ENCODE results near the gene THAP3.

THAP3 gene

DNA sequence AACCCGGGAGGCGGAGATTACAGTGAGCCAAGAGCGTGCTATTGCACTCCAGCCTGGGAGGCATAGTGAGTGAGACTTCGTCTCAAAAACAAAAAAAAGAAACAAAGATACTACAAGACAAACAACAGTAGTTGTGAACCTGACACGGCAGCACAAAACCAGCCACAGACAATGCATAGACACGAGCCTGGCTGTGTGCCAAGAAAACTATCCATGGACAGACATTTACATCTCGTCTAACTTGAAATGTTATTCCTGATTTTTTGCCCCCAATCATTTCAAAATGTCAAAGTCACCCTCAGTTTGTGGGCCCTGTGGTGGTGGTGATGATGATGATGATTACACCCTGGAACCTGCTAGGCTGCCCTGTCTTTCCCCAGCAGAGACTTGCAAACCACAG lies 28.3 kb upstream of the THAP3 start:
- Histone ChIP-seq H3K27me3 (ENCODE audit: control insufficient read depth in 1 of 2, insufficient read depth in 1 of 2, low read length in 2 of 2) (no peaks in the 10 kb centered on the region), H2BK5ac (ENCODE audit: low read depth, low read length, poor library complexity, severe bottlenecking) (no peak overlapping the region), H3K4me2 (ENCODE audit: low read length, poor library complexity, severe bottlenecking) (no peak overlapping the region), H3K4me1 (ENCODE audit: control insufficient read depth, insufficient read depth, low read depth, low read length) (peaks cover 26% of the 10 kb centered on the region), H3K4me3 (ENCODE audit: insufficient read depth in 1 of 2, low read depth in 1 of 2, low read length in 2 of 2) (peak overlapping the region in 1 of 2 experiments; percentile 52), H3K9ac (ENCODE audit: low read length) (peak overlapping the region; percentile 59), H2BK12ac (ENCODE audit: low read length in 2 of 2) (no peak overlapping the region), H3K23ac (ENCODE audit: low read length in 2 of 2) (no peak overlapping the region), H4K8ac (ENCODE audit: low read length) (no peak overlapping the region), H3K4ac (ENCODE audit: low read depth in 1 of 2, low read length in 2 of 2) (no peak overlapping the region), H3K9me3 (ENCODE audit: control insufficient read depth, low read length) (no peaks in the 10 kb centered on the region), H3K18ac (ENCODE audit: low read depth in 1 of 2, low read length in 2 of 2) (no peak overlapping the region), H2AK5ac (ENCODE audit: low read length, severe bottlenecking) (no peak overlapping the region), H2BK120ac (ENCODE audit: low read depth, low read length) (no peak overlapping the region), H4K91ac (ENCODE audit: low read length) (no peak overlapping the region), H3K36me3 (ENCODE audit: control insufficient read depth in 1 of 2, insufficient read depth in 2 of 2, low read depth in 1 of 2, low read length in 2 of 2) (peaks cover 73 to 77% of the 10 kb centered on the region in 2 experiments), H3K79me1 (replicated peaks; ENCODE audit: low read length, poor library complexity, severe bottlenecking) (peaks cover 56% of the 10 kb centered on the region), H3K14ac (ENCODE audit: low read length in 2 of 2) (no peak overlapping the region), H2AFZ (ENCODE audit: low read depth, low read length) (no peak overlapping the region), H2BK15ac (ENCODE audit: low read depth, poor library complexity, severe bottlenecking) (no peak overlapping the region), H3K27ac (ENCODE audit: low read length, poor library complexity, severe bottlenecking) (no peak overlapping the region)
- no peak for DNase-seq
- 86% methylated on average over 6 of the region's 7 CpGs for WGBS

DNA sequence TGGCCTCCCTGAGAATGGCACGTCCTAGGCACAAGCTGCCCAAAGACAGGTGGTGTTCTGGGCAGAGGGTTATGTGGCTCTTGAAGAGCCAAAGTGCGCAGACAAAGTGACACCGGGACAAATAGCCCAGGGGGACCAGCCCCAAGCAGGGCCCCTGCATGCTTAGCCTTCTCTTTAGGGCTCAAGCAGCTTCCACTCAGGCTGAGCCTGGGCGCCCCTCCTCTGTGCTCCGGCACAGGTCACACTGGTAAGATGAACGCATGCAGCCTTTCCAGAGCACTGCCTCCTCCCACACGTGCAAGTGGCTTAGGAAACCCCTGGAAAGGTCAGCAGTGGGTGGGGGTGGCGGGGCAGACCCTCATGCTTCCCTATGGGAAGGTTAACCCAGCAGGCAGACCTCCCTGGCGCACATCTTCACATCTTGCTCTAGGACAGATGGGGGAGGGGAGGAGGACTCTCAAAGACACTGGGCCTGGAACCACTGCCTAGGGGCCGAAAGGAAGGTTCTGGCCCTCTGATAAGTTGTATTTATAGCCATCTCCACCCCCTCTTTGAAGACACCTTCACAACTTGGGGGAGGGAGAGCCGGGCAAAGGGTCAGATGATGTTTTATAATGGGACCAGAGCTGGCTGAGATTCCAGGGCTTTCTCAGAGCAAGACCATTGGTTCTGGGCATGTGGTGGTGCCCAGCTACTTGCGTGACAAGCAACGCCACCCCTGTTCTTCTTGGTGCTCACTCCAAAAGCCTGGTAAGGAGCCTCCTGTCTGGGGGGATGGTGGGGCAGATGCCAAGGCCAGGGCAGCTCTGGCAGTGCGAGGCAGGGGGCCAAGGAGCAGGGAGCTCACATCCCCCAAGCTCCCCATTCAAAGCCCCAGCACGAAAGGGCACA lies 27.5 kb upstream of the THAP3 start:
- Histone ChIP-seq H3K36me3 (ENCODE audit: control insufficient read depth in 1 of 2, insufficient read depth in 2 of 2, low read depth in 1 of 2, low read length in 2 of 2) (peaks cover 67 to 70% of the 10 kb centered on the region in 2 experiments), H3K4me1 (ENCODE audit: control insufficient read depth, insufficient read depth, low read depth, low read length) (peaks cover 29% of the 10 kb centered on the region), H3K9me3 (ENCODE audit: control insufficient read depth, low read length) (no peaks in the 10 kb centered on the region), H3K4me3 (ENCODE audit: insufficient read depth in 1 of 2, low read depth in 1 of 2, low read length in 2 of 2) (peak overlapping the region in 1 of 2 experiments; percentile 52), H3K4me2 (ENCODE audit: low read length, poor library complexity, severe bottlenecking) (no peak overlapping the region), H3K9ac (ENCODE audit: low read length) (peak overlapping the region; percentile 59), H3K23ac (ENCODE audit: low read length in 2 of 2) (no peak overlapping the region), H4K8ac (ENCODE audit: low read length) (no peak overlapping the region), H3K27ac (ENCODE audit: low read length, poor library complexity, severe bottlenecking) (no peak overlapping the region), H2AK5ac (ENCODE audit: low read length, severe bottlenecking) (no peak overlapping the region), H2BK5ac (ENCODE audit: low read depth, low read length, poor library complexity, severe bottlenecking) (no peak overlapping the region), H4K91ac (ENCODE audit: low read length) (no peak overlapping the region), H2BK120ac (ENCODE audit: low read depth, low read length) (no peak overlapping the region), H3K18ac (ENCODE audit: low read depth in 1 of 2, low read length in 2 of 2) (no peak overlapping the region), H3K4ac (ENCODE audit: low read depth in 1 of 2, low read length in 2 of 2) (peak overlapping the region in 1 of 2 experiments; percentile 24), H3K27me3 (ENCODE audit: control insufficient read depth in 1 of 2, insufficient read depth in 1 of 2, low read length in 2 of 2) (no peaks in the 10 kb centered on the region), H3K14ac (ENCODE audit: low read length in 2 of 2) (no peak overlapping the region), H2BK15ac (ENCODE audit: low read depth, poor library complexity, severe bottlenecking) (no peak overlapping the region), H2AFZ (ENCODE audit: low read depth, low read length) (no peak overlapping the region), H3K79me1 (replicated peaks; ENCODE audit: low read length, poor library complexity, severe bottlenecking) (peaks cover 51% of the 10 kb centered on the region), H2BK12ac (ENCODE audit: low read length in 2 of 2) (no peak overlapping the region)
- DNase-seq: no peak
- WGBS: 95% methylated on average over 14 of the region's 15 CpGs

DNA sequence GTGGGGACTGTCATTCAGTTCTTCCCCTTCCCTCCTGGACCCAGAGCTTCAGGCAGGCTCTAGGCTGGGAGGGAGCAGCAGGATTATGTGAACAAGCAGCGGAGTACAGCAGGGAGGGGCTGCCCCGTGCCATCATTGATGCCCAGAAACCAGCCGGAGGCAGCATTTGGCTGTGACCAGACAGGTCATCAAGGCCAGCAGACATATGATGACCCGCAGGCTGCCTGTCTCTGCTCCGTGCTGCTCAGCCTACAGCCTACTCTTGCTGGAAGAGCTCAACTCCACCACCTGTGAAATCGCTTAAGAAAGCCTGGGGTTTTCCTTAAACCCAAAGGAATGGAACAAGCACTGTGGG lies 26.9 kb upstream of the THAP3 start:
- H3K27me3 ChIP-seq (ENCODE audit: control insufficient read depth in 1 of 2, insufficient read depth in 1 of 2, low read length in 2 of 2): no peaks in the 10 kb centered on the region
- H2AK5ac ChIP-seq (ENCODE audit: low read length, severe bottlenecking): no peak overlapping the region
- no peaks in the 10 kb centered on the region for H3K9me3 ChIP-seq (ENCODE audit: control insufficient read depth, low read length)
- no peak overlapping the region for H3K27ac ChIP-seq (ENCODE audit: low read length, poor library complexity, severe bottlenecking)
- no peak overlapping the region for H2BK12ac ChIP-seq (ENCODE audit: low read length in 2 of 2)
- H2AFZ ChIP-seq (ENCODE audit: low read depth, low read length): no peak overlapping the region
- H3K4me1 ChIP-seq (ENCODE audit: control insufficient read depth, insufficient read depth, low read depth, low read length): peaks cover 30% of the 10 kb centered on the region
- no peak overlapping the region for H3K4me2 ChIP-seq (ENCODE audit: low read length, poor library complexity, severe bottlenecking)
- H2BK15ac ChIP-seq (ENCODE audit: low read depth, poor library complexity, severe bottlenecking): no peak overlapping the region
- no peak overlapping the region for H4K91ac ChIP-seq (ENCODE audit: low read length)
- no peak overlapping the region for H4K8ac ChIP-seq (ENCODE audit: low read length)
- H3K36me3 ChIP-seq (ENCODE audit: control insufficient read depth in 1 of 2, insufficient read depth in 2 of 2, low read depth in 1 of 2, low read length in 2 of 2): peaks cover 61 to 63% of the 10 kb centered on the region in 2 experiments
- H2BK120ac ChIP-seq (ENCODE audit: low read depth, low read length): no peak overlapping the region
- H3K4ac ChIP-seq (ENCODE audit: low read depth in 1 of 2, low read length in 2 of 2): peak overlapping the region in 1 of 2 experiments; percentile 24
- DNase-seq: no peak
- H3K14ac ChIP-seq (ENCODE audit: low read length in 2 of 2): no peak overlapping the region
- no peak overlapping the region for H3K23ac ChIP-seq (ENCODE audit: low read length in 2 of 2)
- H3K18ac ChIP-seq (ENCODE audit: low read depth in 1 of 2, low read length in 2 of 2): no peak overlapping the region
- H3K9ac ChIP-seq (ENCODE audit: low read length): peak overlapping the region; percentile 59
- 97% methylated on average over 6 of the region's 6 CpGs for WGBS
- peaks cover 49% of the 10 kb centered on the region for H3K79me1 ChIP-seq (replicated peaks; ENCODE audit: low read length, poor library complexity, severe bottlenecking)
- H2BK5ac ChIP-seq (ENCODE audit: low read depth, low read length, poor library complexity, severe bottlenecking): no peak overlapping the region
- peak overlapping the region; percentile 12 to 41 for H3K4me3 ChIP-seq (ENCODE audit: insufficient read depth in 1 of 2, low read depth in 1 of 2, low read length in 2 of 2)

DNA sequence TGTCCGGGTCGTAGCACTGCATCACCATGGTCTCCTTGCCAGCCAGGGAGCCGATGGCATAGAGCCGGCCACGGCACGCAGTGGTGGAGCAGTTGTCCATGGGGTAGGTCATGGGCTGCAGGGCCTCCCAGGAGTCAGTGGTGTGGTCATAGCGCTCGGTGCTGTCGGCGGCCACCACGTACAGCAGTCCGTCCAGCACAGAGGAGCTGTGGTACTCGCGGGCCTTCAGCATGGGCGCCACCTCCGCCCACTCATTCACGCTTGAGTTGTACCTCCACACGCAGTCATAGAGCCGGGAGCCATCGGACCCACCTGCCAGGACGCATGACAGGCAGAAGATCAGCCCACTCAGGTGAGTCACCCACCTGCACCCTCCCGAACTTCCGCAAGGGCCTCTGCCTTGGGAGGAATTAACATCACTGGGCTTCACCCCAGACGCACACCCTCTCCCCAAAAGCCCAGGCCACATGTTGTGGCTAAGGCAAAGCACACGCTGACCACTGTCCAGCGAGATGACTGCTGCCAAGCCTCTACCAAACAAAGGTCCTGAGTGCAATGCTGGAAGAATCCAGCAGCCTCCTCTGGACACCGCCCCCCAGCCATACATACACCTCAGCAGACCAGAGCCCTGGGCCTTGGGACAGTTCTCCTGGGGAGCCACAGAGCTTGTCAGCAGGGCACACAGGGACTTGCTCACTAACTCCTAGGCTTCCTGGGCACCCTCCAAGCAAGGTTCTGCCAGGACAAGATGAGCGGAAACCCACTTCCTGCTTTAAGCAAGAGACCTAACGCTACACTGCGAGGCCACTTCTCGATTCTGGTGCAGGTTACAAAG lies 25.3 kb upstream of the THAP3 start:
- Histone ChIP-seq H2BK5ac (ENCODE audit: low read depth, low read length, poor library complexity, severe bottlenecking) (no peak overlapping the region), H2BK12ac (ENCODE audit: low read length in 2 of 2) (no peak overlapping the region), H2AK5ac (ENCODE audit: low read length, severe bottlenecking) (no peak overlapping the region), H2AFZ (ENCODE audit: low read depth, low read length) (no peak overlapping the region), H4K91ac (ENCODE audit: low read length) (no peak overlapping the region), H3K18ac (ENCODE audit: low read depth in 1 of 2, low read length in 2 of 2) (peak overlapping the region in 1 of 2 experiments; percentile 2), H4K8ac (ENCODE audit: low read length) (no peak overlapping the region), H3K9ac (ENCODE audit: low read length) (peak overlapping the region; percentile 98), H3K4me3 (ENCODE audit: insufficient read depth in 1 of 2, low read depth in 1 of 2, low read length in 2 of 2) (peak overlapping the region in 1 of 2 experiments; percentile 95), H3K79me1 (replicated peaks; ENCODE audit: low read length, poor library complexity, severe bottlenecking) (peaks cover 37% of the 10 kb centered on the region), H3K4ac (ENCODE audit: low read depth in 1 of 2, low read length in 2 of 2) (no peak overlapping the region), H3K23ac (ENCODE audit: low read length in 2 of 2) (peak overlapping the region in 1 of 2 experiments; percentile 41), H3K36me3 (ENCODE audit: control insufficient read depth in 1 of 2, insufficient read depth in 2 of 2, low read depth in 1 of 2, low read length in 2 of 2) (peaks cover 45 to 47% of the 10 kb centered on the region in 2 experiments), H3K14ac (ENCODE audit: low read length in 2 of 2) (no peak overlapping the region), H2BK15ac (ENCODE audit: low read depth, poor library complexity, severe bottlenecking) (no peak overlapping the region), H3K27me3 (ENCODE audit: control insufficient read depth in 1 of 2, insufficient read depth in 1 of 2, low read length in 2 of 2) (no peaks in the 10 kb centered on the region), H3K4me1 (ENCODE audit: control insufficient read depth, insufficient read depth, low read depth, low read length) (peaks cover 36% of the 10 kb centered on the region), H2BK120ac (ENCODE audit: low read depth, low read length) (no peak overlapping the region), H3K4me2 (ENCODE audit: low read length, poor library complexity, severe bottlenecking) (peak overlapping the region; percentile 3), H3K27ac (ENCODE audit: low read length, poor library complexity, severe bottlenecking) (no peak overlapping the region), H3K9me3 (ENCODE audit: control insufficient read depth, low read length) (no peaks in the 10 kb centered on the region)
- no peak for DNase-seq
- 95% methylated on average over 30 of the region's 31 CpGs for WGBS
